Measurements from ENCODE around the gene DLAT.

DNA sequence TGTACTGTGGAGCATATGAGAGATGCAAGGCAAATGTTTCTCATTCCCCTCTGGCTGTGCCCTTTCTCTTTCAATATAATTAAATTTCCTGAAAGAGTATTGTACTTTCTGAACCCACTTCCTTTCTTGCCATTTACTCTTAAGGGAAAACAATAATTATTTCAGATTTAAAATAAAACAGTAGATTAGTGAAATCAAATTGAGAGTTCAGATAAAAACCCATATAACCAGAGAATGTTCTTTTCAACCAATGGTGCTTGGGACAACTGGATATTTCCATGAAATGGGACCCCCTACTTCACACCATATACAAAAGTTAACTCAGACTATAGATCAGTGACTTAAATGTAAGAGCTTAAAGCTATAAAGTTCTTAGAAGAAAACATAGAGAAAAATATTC lies 26.1 kb upstream of the DLAT start:
- TF ChIP-seq, protein P1, sequence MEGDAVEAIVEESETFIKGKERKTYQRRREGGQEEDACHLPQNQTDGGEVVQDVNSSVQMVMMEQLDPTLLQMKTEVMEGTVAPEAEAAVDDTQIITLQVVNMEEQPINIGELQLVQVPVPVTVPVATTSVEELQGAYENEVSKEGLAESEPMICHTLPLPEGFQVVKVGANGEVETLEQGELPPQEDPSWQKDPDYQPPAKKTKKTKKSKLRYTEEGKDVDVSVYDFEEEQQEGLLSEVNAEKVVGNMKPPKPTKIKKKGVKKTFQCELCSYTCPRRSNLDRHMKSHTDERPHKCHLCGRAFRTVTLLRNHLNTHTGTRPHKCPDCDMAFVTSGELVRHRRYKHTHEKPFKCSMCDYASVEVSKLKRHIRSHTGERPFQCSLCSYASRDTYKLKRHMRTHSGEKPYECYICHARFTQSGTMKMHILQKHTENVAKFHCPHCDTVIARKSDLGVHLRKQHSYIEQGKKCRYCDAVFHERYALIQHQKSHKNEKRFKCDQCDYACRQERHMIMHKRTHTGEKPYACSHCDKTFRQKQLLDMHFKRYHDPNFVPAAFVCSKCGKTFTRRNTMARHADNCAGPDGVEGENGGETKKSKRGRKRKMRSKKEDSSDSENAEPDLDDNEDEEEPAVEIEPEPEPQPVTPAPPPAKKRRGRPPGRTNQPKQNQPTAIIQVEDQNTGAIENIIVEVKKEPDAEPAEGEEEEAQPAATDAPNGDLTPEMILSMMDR (IDR thresholded peaks at IDR 0.05) = no peak
- TF ChIP-seq POLR2A (IDR thresholded peaks at IDR 0.05) = no peak

All from uterus (tissue), 2 donors.